22Rv1 (cell line): Measurements from ENCODE around the gene POLA1.

Experiments
- H3K27ac ChIP-seq: fragments of 450-650 bp; 2 replicates; pipeline ENCODE4 v1.5.1; 2017
- ZFX ChIP-seq: fragments of 450-650 bp; IDR thresholded peaks from 2 replicates; pipeline ENCODE4 v1.6.1; 2017; ENCODE audit warnings: antibody characterized with exemption, borderline replicate concordance
- TF ChIP-seq, protein P1 (sequence below): fragments of 450-650 bp; IDR thresholded peaks from 2 replicates; pipeline ENCODE4 v1.5.1; 2017; ENCODE audit warnings: mild to moderate bottlenecking

The POLA1 gene

GRCh38 chrX:25014366-25014838 is 320.7 kb downstream of the POLA1 start:
- TF ChIP-seq, protein P1, sequence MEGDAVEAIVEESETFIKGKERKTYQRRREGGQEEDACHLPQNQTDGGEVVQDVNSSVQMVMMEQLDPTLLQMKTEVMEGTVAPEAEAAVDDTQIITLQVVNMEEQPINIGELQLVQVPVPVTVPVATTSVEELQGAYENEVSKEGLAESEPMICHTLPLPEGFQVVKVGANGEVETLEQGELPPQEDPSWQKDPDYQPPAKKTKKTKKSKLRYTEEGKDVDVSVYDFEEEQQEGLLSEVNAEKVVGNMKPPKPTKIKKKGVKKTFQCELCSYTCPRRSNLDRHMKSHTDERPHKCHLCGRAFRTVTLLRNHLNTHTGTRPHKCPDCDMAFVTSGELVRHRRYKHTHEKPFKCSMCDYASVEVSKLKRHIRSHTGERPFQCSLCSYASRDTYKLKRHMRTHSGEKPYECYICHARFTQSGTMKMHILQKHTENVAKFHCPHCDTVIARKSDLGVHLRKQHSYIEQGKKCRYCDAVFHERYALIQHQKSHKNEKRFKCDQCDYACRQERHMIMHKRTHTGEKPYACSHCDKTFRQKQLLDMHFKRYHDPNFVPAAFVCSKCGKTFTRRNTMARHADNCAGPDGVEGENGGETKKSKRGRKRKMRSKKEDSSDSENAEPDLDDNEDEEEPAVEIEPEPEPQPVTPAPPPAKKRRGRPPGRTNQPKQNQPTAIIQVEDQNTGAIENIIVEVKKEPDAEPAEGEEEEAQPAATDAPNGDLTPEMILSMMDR = no peak
- no peak for TF ChIP-seq ZFX
- H3K27ac ChIP-seq = no peak overlapping the region

- no peak for TF ChIP-seq ZFX
- TF ChIP-seq, protein P1 = no peak
- H3K27ac ChIP-seq = no peak within 1 kb of the TSS
These were observed 322.0 kb downstream of the POLA1 start, which contains the start of gene ARX for GRCh38 chrX:25015486-25016360. Gene ARX, minus strand, starts transcription at chrX:25015965. Its CDS starts 228 bp downstream, at chrX:25015737.

- no peak overlapping the region for H3K27ac ChIP-seq
- TF ChIP-seq, protein P1 = no peak
- TF ChIP-seq ZFX = no peak
These were observed 322.6 kb downstream of the POLA1 start for GRCh38 chrX:25016361-25016671.

DNA sequence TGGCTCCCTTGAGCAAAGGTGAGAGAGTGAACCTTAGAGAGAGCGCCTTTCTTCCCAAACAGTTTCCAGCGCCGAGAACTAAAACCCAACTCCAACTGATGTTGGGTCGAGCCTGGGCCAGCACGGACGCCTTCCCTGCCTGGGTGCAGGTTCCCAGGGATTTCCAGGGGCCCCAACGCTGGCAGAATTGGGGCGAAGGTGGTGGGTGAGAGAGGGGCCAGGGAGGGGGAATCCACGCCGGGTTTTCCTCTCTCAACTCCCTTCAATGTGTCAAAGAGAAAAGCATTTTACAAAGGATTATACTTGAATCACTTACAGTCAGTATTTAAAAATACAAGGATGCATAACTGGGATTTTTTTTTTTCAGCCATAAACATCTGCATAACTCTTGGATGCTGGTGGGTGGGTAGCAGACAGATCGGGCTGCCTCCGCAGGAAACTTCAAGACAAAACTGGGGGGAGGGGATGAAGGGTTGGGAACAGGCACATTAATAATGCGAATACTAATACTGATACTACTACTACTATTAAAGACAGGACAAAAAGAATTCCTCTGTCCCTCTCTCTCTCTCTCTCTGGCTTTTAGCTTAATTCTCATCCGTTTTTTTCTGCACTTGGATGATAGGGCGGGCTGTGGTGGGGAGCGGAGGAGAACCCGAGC is 323.4 kb downstream of the POLA1 start:
- H3K27ac ChIP-seq = no peak overlapping the region
- TF ChIP-seq ZFX = no peak
- TF ChIP-seq, protein P1 = no peak

DNA sequence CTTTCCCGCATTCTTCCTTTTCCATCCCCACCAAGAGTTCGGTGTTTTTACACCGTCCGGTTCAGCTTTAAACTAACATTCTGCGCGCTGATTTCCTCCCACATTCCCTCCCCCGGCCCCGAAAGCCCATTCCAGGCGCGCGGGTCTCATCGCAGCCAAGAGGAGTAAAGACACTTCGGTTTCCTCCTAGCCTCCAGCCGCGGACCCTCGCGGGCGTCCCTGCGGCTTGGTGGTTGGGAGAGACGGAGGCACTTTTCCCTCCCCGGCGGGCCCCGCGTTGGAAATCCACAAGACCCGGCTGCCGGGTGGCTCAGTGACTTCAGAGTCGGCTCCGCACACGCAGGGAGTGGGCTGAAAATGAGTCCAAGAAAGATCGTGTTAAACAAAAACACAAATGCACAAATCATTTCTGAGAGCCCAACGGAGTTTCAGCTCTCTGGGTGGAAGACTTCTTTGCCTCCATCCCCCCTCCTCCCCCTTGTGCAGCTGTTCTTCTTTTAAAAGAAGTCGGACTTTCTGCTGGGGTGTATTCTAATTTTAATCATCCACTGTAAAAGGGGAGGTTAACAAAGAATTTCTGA is 324.0 kb downstream of the POLA1 start:
- H3K27ac ChIP-seq = no peak overlapping the region
- TF ChIP-seq, protein P1 = no peak
- TF ChIP-seq ZFX = no peak

DNA sequence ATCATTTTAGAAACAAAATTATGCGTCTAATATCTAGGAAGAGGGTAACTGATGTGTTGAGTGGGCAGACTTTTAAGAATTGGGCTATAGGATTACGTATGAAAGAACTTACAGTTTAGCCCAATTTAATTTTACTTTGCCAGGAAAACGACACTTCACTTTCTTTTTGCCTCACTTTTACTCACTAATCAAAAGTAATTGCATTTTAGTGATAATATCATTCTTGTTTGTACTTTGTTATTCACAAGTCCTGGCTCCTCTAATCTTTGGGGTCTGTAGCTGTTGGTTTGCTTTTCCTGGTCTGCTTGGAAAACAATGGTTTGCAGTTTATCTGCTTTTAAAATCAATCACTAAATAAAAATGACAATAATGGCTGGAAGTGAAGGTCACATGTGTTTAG is 325.0 kb downstream of the POLA1 start:
- no peak overlapping the region for H3K27ac ChIP-seq
- no peak for TF ChIP-seq ZFX
- TF ChIP-seq, protein P1 = no peak
